ENCODE measurements around the gene STK4.

STK4 gene

DNA sequence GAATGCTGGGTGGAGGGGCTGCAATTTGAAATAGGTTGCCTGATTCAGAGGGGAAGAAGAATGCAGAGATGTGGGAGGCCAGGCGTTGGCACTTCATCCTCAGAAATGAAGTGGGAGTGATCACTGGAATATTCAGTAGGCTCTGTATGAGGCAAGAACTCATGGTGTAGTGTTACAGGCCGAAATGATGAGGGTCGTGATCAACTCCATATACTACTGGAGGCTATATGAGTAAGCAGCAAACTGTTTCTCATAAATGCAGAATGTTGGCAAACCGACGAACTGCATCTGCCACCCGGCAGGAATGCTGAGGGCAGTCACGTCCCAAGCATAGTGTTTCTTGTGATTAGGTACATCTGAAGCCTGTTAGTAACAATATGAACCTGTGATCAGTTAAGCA lies 121.9 kb downstream of the STK4 start:
- Histone ChIP-seq H3K27ac (replicated peaks) (no peak overlapping the region), H3K4me3 (replicated peaks; ENCODE audit: insufficient read depth, low read length) (no peak overlapping the region), H3K27me3 (ENCODE audit: insufficient read depth, poor library complexity, severe bottlenecking) (no peaks in the 10 kb centered on the region)
- DNase-seq (ENCODE audit: low read depth in 1 of 2, low spot score in 1 of 2): no peak
- TF ChIP-seq, protein P1, sequence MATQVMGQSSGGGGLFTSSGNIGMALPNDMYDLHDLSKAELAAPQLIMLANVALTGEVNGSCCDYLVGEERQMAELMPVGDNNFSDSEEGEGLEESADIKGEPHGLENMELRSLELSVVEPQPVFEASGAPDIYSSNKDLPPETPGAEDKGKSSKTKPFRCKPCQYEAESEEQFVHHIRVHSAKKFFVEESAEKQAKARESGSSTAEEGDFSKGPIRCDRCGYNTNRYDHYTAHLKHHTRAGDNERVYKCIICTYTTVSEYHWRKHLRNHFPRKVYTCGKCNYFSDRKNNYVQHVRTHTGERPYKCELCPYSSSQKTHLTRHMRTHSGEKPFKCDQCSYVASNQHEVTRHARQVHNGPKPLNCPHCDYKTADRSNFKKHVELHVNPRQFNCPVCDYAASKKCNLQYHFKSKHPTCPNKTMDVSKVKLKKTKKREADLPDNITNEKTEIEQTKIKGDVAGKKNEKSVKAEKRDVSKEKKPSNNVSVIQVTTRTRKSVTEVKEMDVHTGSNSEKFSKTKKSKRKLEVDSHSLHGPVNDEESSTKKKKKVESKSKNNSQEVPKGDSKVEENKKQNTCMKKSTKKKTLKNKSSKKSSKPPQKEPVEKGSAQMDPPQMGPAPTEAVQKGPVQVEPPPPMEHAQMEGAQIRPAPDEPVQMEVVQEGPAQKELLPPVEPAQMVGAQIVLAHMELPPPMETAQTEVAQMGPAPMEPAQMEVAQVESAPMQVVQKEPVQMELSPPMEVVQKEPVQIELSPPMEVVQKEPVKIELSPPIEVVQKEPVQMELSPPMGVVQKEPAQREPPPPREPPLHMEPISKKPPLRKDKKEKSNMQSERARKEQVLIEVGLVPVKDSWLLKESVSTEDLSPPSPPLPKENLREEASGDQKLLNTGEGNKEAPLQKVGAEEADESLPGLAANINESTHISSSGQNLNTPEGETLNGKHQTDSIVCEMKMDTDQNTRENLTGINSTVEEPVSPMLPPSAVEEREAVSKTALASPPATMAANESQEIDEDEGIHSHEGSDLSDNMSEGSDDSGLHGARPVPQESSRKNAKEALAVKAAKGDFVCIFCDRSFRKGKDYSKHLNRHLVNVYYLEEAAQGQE (IDR thresholded peaks at IDR 0.05; ENCODE audit: insufficient replicate concordance, low read depth): no peak
- TF ChIP-seq SPI1 (IDR thresholded peaks at IDR 0.05; ENCODE audit: borderline replicate concordance, low read depth) (no peak), GABPA (IDR thresholded peaks at IDR 0.05; ENCODE audit: low read depth) (no peak), POLR2AphosphoS5 (IDR thresholded peaks at IDR 0.05; ENCODE audit: low read depth) (no peak)
- TF ChIP-seq, protein P2, sequence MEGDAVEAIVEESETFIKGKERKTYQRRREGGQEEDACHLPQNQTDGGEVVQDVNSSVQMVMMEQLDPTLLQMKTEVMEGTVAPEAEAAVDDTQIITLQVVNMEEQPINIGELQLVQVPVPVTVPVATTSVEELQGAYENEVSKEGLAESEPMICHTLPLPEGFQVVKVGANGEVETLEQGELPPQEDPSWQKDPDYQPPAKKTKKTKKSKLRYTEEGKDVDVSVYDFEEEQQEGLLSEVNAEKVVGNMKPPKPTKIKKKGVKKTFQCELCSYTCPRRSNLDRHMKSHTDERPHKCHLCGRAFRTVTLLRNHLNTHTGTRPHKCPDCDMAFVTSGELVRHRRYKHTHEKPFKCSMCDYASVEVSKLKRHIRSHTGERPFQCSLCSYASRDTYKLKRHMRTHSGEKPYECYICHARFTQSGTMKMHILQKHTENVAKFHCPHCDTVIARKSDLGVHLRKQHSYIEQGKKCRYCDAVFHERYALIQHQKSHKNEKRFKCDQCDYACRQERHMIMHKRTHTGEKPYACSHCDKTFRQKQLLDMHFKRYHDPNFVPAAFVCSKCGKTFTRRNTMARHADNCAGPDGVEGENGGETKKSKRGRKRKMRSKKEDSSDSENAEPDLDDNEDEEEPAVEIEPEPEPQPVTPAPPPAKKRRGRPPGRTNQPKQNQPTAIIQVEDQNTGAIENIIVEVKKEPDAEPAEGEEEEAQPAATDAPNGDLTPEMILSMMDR (IDR thresholded peaks at IDR 0.05; ENCODE audit: insufficient read depth, low read length): no peak

DNA sequence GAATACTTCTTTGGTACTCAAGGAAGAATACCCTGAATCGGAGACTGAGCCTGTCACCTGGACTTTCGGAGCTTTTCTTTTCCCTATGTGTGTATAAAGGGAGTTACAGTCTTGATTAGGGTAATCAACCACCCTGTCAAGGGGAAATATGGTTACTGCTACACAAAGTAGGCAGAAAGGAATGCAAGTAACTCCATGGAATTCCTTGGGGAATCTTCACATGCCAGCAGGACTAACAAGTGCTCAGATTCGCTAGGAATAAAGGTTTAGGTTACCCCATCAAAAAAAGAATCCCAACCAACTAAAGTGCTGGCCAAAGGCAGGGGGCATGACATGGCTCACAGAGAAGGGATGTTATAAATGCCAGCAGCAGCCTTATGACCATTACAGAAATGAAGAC lies 124.2 kb downstream of the STK4 start:
- DNase-seq (ENCODE audit: low read depth in 1 of 2, low spot score in 1 of 2): no peak
- Histone ChIP-seq H3K27ac (replicated peaks) (no peak overlapping the region), H3K27me3 (ENCODE audit: insufficient read depth, poor library complexity, severe bottlenecking) (no peaks in the 10 kb centered on the region), H3K4me3 (replicated peaks; ENCODE audit: insufficient read depth, low read length) (no peak overlapping the region)
- TF ChIP-seq POLR2AphosphoS5 (IDR thresholded peaks at IDR 0.05; ENCODE audit: low read depth) (no peak), GABPA (IDR thresholded peaks at IDR 0.05; ENCODE audit: low read depth) (no peak), SPI1 (IDR thresholded peaks at IDR 0.05; ENCODE audit: borderline replicate concordance, low read depth) (no peak)
- TF ChIP-seq, protein P2 (IDR thresholded peaks at IDR 0.05; ENCODE audit: insufficient read depth, low read length): no peak
- TF ChIP-seq, protein P1 (IDR thresholded peaks at IDR 0.05; ENCODE audit: insufficient replicate concordance, low read depth): no peak

DNA sequence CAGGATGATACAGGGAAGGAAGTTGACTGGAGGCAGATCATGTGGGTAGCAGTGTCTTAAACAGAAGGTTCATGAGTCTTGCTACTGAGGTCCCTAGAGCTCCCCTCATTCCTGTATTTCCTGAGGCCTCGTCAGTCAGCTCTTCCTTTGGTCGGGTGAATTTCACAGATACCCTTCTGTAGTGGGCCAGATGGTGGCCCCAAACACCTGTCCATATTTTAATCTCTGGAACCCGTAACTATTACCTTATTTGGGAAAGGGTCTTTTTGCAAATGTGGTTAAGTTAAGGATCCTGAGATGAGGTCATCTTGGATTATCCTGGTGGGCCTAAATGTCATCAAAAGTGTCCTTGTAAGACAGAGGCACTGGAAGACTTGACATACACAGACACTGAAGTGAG lies 125.1 kb downstream of the STK4 start:
- no peak overlapping the region for H3K4me3 ChIP-seq (replicated peaks; ENCODE audit: insufficient read depth, low read length)
- H3K27ac ChIP-seq (replicated peaks): no peak overlapping the region
- no peaks in the 10 kb centered on the region for H3K27me3 ChIP-seq (ENCODE audit: insufficient read depth, poor library complexity, severe bottlenecking)
- TF ChIP-seq, protein P1 (IDR thresholded peaks at IDR 0.05; ENCODE audit: insufficient replicate concordance, low read depth): no peak
- TF ChIP-seq SPI1 (IDR thresholded peaks at IDR 0.05; ENCODE audit: borderline replicate concordance, low read depth) (no peak), GABPA (IDR thresholded peaks at IDR 0.05; ENCODE audit: low read depth) (no peak), POLR2AphosphoS5 (IDR thresholded peaks at IDR 0.05; ENCODE audit: low read depth) (no peak)
- TF ChIP-seq, protein P2 (IDR thresholded peaks at IDR 0.05; ENCODE audit: insufficient read depth, low read length): no peak
- no peak for DNase-seq (ENCODE audit: low read depth in 1 of 2, low spot score in 1 of 2)

Data from HL-60 (cell line).